GM12872 (cell line): Measurements from ENCODE around the gene LSM10.

Experiments
- TF ChIP-seq, protein P1 (sequence below): IDR thresholded peaks from 3 replicates; pipeline ENCODE4 v1.5.1; 2011; ENCODE audit warnings: low read depth, mild to moderate bottlenecking, low read length, moderate library complexity; ENCODE audit not compliant: insufficient read depth

Gene LSM10

GRCh38 chr1:36411674-36412648, 14.3 kb upstream of the LSM10 start:
- TF ChIP-seq, protein P1, sequence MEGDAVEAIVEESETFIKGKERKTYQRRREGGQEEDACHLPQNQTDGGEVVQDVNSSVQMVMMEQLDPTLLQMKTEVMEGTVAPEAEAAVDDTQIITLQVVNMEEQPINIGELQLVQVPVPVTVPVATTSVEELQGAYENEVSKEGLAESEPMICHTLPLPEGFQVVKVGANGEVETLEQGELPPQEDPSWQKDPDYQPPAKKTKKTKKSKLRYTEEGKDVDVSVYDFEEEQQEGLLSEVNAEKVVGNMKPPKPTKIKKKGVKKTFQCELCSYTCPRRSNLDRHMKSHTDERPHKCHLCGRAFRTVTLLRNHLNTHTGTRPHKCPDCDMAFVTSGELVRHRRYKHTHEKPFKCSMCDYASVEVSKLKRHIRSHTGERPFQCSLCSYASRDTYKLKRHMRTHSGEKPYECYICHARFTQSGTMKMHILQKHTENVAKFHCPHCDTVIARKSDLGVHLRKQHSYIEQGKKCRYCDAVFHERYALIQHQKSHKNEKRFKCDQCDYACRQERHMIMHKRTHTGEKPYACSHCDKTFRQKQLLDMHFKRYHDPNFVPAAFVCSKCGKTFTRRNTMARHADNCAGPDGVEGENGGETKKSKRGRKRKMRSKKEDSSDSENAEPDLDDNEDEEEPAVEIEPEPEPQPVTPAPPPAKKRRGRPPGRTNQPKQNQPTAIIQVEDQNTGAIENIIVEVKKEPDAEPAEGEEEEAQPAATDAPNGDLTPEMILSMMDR: no peak

DNA sequence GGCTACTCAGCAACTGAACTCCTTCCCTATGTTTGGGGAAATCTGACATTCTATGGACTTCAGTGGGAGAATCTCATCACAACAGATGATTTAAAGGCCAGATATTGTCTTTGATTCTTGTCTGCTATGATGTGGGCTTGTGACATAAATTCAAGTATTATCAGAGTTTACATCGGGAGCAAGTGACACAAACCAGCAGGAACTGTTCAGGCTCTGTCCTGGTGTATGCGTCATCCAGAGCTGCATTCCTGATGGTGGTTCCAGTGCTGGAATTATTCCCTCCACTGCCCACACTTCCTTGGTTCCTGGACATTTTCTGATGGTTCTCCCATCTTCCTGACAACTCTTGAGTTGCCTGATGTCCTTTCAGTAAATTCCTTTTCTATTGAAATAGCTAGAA, 10.8 kb upstream of the LSM10 start:
- TF ChIP-seq, protein P1: no peak

DNA sequence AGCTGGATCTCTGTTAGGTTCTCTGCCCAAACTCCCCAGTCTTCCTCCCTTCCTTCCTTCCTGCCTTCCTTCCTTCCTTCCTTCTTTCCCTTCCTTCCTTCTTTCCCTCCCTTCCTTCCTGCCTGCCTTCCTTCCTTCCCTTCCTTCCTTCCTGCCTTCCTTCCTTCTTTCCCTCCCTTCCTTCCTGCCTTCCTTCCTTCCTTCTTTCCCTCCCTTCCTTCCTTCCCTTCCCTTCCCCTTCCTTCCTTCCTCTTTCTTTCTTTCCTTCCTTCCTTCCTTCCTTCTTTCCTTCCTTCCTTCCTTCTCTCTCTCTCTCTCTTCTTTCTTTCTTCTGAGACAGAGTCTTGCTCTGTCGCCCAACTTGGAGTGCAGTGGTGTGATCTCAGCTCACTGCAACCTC, 8.7 kb upstream of the LSM10 start:
- TF ChIP-seq, protein P1: no peak

DNA sequence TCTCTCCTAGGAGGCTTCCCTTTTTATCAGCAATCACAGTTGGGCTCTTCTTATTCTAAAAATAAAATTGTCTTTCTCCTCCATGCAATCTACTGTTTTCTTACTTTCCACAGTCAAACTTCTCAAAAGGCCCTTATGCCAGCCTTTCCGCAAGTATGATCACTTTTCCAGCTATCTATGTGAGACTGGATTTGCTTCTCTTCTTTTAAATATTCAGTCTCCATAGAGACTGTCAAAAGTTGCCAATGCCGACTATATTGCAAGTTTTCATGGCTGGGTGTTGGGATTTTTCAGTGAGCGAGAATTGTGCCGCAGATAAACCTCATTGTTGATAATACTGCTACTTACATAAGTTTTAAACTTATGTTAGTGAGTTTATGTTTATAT, 4.8 kb upstream of the LSM10 start:
- TF ChIP-seq, protein P1: no peak

GRCh38 chr1:36401602-36402503, 4.1 kb upstream of the LSM10 start:
- TF ChIP-seq, protein P1: no peak

- TF ChIP-seq, protein P1: no peak
Observed at GRCh38 chr1:36400825-36401601, 3.3 kb upstream of the LSM10 start.
